ENCODE data around the gene ZMAT1.

GRCh38 chrX:101956556-101956955 is 24.7 kb upstream of the ZMAT1 start:
- TF ChIP-seq POLR2A (IDR thresholded peaks at IDR 0.05; ENCODE audit: low read depth, low read length) (no peak), EZH2 (IDR thresholded peaks at IDR 0.05; ENCODE audit: borderline replicate concordance, low read depth, low read length, severe bottlenecking) (no peak), MYC (IDR thresholded peaks at IDR 0.05; ENCODE audit: low read depth, low read length) (no peak), CTCF (IDR thresholded peaks at IDR 0.05; ENCODE audit: extremely low read depth in 1 of 2, insufficient read depth in 1 of 2, low read depth in 1 of 2, low read length in 2 of 2) (no peak), MAX (IDR thresholded peaks at IDR 0.05; ENCODE audit: insufficient read depth, insufficient read length) (no peak)

Data from endothelial cell of umbilical vein (primary cell).